HG03432 (cell line): ENCODE measurements around the gene GCM1.

Experiments
- ATAC-seq: cut with Tn5 transposase; IDR thresholded peaks from one replicate; pipeline ENCODE4 v1.9.1; 2021; ENCODE audit warnings: mild to moderate bottlenecking, moderate library complexity; ENCODE audit not compliant: unreplicated experiment

The GCM1 gene

GRCh38 chr6:53154071-53154470 is 5.4 kb upstream of the GCM1 start:
- ATAC-seq, result no peak

GRCh38 chr6:53152576-53152975 is 3.9 kb upstream of the GCM1 start:
- ATAC-seq, result no peak

- ATAC-seq, result no peak
These were observed 3.0 kb upstream of the GCM1 start for GRCh38 chr6:53151676-53152075.

- no peak for ATAC-seq
These were observed 3.8 kb downstream of the GCM1 start for GRCh38 chr6:53144802-53145201.

GRCh38 chr6:53143710-53144109 is 4.9 kb downstream of the GCM1 start:
- ATAC-seq, result no peak

- ATAC-seq, result no peak
These were observed 5.8 kb downstream of the GCM1 start for GRCh38 chr6:53142810-53143209.

GRCh38 chr6:53139841-53140413 is 8.7 kb downstream of the GCM1 start:
- no peak for ATAC-seq

- ATAC-seq, result no peak
These were observed 12.5 kb downstream of the GCM1 start for GRCh38 chr6:53136000-53136609.

GRCh38 chr6:53134601-53135235 is 13.9 kb downstream of the GCM1 start:
- ATAC-seq, result no peak

- no peak for ATAC-seq
These were observed 14.7 kb downstream of the GCM1 start for GRCh38 chr6:53133961-53134360.

- ATAC-seq, result no peak
These were observed 17.9 kb downstream of the GCM1 start for GRCh38 chr6:53130569-53131290.

GRCh38 chr6:53128842-53129241 is 19.8 kb downstream of the GCM1 start:
- no peak for ATAC-seq

GRCh38 chr6:53125276-53125675 is 23.4 kb downstream of the GCM1 start:
- no peak for ATAC-seq

GRCh38 chr6:53124131-53124800 is 24.4 kb downstream of the GCM1 start:
- no peak for ATAC-seq

- no peak for ATAC-seq
These were observed 28.8 kb downstream of the GCM1 start for GRCh38 chr6:53119772-53120409.

GRCh38 chr6:53119349-53119748 is 29.3 kb downstream of the GCM1 start:
- no peak for ATAC-seq

GRCh38 chr6:53115741-53116140 is 32.9 kb downstream of the GCM1 start:
- ATAC-seq, result no peak

- ATAC-seq, result no peak
These were observed 33.5 kb downstream of the GCM1 start for GRCh38 chr6:53115113-53115512.

GRCh38 chr6:53113742-53114141 is 34.9 kb downstream of the GCM1 start:
- ATAC-seq, result no peak

GRCh38 chr6:53112871-53113270 is 35.8 kb downstream of the GCM1 start:
- ATAC-seq, result no peak

GRCh38 chr6:53112404-53112803 is 36.2 kb downstream of the GCM1 start:
- ATAC-seq, result no peak
